Breast epithelium (tissue), 4 donors: ENCODE measurements around the gene SPRED1. TPM values are rescaled to one million over a fixed set of nuclear protein-coding genes. Genes with fewer than 3 reads are reported as not detected.

Source experiments
- DNase-seq, 2 donors: peaks; one replicate each; pipeline ENCODE4 v3.0.0-alpha.2; 2019; ENCODE audit warnings: low spot score in 2 of 2
- H3K27ac ChIP-seq, 2 donors: fragments of 200-600 bp; sonication (generic) in 1 of 2; one replicate each; pipeline ENCODE4 v1.5.1; 2016 to 2019; ENCODE audit warnings: mild to moderate bottlenecking in 1 of 2
- H3K27me3 ChIP-seq, 2 donors: fragments of 200-600 bp; sonication (generic) in 1 of 2; one replicate each; pipeline versions ENCODE4 v1.5.1 to v1.6.0; 2017 to 2019; ENCODE audit warnings: control low read depth in 1 of 2, mild to moderate bottlenecking in 1 of 2
- H3K36me3 ChIP-seq: fragments of 200-600 bp; one replicate; pipeline ENCODE4 v1.5.1; 2019
- H3K4me1 ChIP-seq, 2 donors: fragments of 200-600 bp; sonication (generic); one replicate each; pipeline ENCODE4 v1.5.1; 2016 to 2019; ENCODE audit warnings: control low read depth in 1 of 2
- H3K4me3 ChIP-seq, 3 donors: fragments of 200-600 bp; sonication (generic); 1 replicate in 2 of 3; 2 replicates in 1 of 3; pipeline ENCODE4 v1.5.1; 2016 to 2019; ENCODE audit warnings: mild to moderate bottlenecking in 3 of 3, moderate library complexity in 2 of 3
- H3K9me3 ChIP-seq, 2 donors: fragments of 200-600 bp; sonication (generic) in 1 of 2; one replicate each; pipeline ENCODE4 v1.5.1; 2016 to 2019; ENCODE audit warnings: control low read depth in 1 of 2
- POLR2A ChIP-seq: fragments of 450-650 bp; IDR thresholded peaks from one replicate; pipeline ENCODE4 v1.6.1; 2016; ENCODE audit warnings: antibody characterized with exemption, mild to moderate bottlenecking, moderate library complexity
- POLR2AphosphoS5 ChIP-seq, 3 donors: sonication (generic); formaldehyde crosslinking; IDR thresholded peaks; one replicate each; pipeline ENCODE4 v1.6.1; 2017; ENCODE audit warnings: antibody characterized with exemption in 3 of 3
- intact Hi-C: fragments of 100-400 bp; cut with DNase I; formaldehyde crosslinking; loops from one replicate; pipeline ENCODE4 v1.15.1; 2023; ENCODE audit warnings: low total_unique reads
- total RNA-seq, 3 donors: library from RNA; depleted of rRNA; stranded (reverse); fragments of >200 nt; gene quantifications; one replicate each; pipeline ENCODE4 v1.1.0, GENCODE V29; 2016
- TF ChIP-seq, protein P1 (sequence below), 3 donors: fragments of 450-650 bp; IDR thresholded peaks; one replicate each; pipeline ENCODE4 v1.5.1; 2016 to 2017; ENCODE audit warnings: antibody characterized with exemption in 3 of 3, mild to moderate bottlenecking in 3 of 3, moderate library complexity in 3 of 3

Gene SPRED1
- total RNA-seq, 3 donors from 2014 or later = 18.4 to 28.1 (median 22.3) TPM

GRCh38 chr15:38225381-38225780, 27.3 kb upstream of the SPRED1 start:
- intact Hi-C loops = no loop called here
- no peak overlapping the region for H3K27ac ChIP-seq
- no peaks in the 10 kb centered on the region for H3K4me1 ChIP-seq
- no peaks in the 10 kb centered on the region for H3K36me3 ChIP-seq
- no peak overlapping the region for H3K4me3 ChIP-seq
- TF ChIP-seq POLR2A = no peak
- TF ChIP-seq, protein P1, sequence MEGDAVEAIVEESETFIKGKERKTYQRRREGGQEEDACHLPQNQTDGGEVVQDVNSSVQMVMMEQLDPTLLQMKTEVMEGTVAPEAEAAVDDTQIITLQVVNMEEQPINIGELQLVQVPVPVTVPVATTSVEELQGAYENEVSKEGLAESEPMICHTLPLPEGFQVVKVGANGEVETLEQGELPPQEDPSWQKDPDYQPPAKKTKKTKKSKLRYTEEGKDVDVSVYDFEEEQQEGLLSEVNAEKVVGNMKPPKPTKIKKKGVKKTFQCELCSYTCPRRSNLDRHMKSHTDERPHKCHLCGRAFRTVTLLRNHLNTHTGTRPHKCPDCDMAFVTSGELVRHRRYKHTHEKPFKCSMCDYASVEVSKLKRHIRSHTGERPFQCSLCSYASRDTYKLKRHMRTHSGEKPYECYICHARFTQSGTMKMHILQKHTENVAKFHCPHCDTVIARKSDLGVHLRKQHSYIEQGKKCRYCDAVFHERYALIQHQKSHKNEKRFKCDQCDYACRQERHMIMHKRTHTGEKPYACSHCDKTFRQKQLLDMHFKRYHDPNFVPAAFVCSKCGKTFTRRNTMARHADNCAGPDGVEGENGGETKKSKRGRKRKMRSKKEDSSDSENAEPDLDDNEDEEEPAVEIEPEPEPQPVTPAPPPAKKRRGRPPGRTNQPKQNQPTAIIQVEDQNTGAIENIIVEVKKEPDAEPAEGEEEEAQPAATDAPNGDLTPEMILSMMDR (IDR thresholded peaks at IDR 0.05) = no peak
- TF ChIP-seq POLR2AphosphoS5 (IDR thresholded peaks at IDR 0.05) = no peak
- DNase-seq = no peak
- H3K27me3 ChIP-seq = no peaks in the 10 kb centered on the region
- H3K9me3 ChIP-seq = no peaks in the 10 kb centered on the region

GRCh38 chr15:38226608-38227266, 25.9 kb upstream of the SPRED1 start:
- H3K27ac ChIP-seq = no peak overlapping the region
- intact Hi-C loops = no loop called here
- H3K27me3 ChIP-seq = no peaks in the 10 kb centered on the region
- H3K9me3 ChIP-seq = no peaks in the 10 kb centered on the region
- no peaks in the 10 kb centered on the region for H3K4me1 ChIP-seq
- TF ChIP-seq POLR2A = no peak
- TF ChIP-seq, protein P1 (IDR thresholded peaks at IDR 0.05) = no peak
- TF ChIP-seq POLR2AphosphoS5 (IDR thresholded peaks at IDR 0.05) = no peak
- no peaks in the 10 kb centered on the region for H3K36me3 ChIP-seq
- no peak for DNase-seq
- H3K4me3 ChIP-seq = no peak overlapping the region

GRCh38 chr15:38227941-38228340, 24.7 kb upstream of the SPRED1 start:
- TF ChIP-seq POLR2A (no peak), POLR2AphosphoS5 (IDR thresholded peaks at IDR 0.05) (no peak)
- TF ChIP-seq, protein P1 (IDR thresholded peaks at IDR 0.05) = no peak
- Histone ChIP-seq H3K9me3 (no peaks in the 10 kb centered on the region), H3K4me3 (no peak overlapping the region), H3K27ac (no peak overlapping the region), H3K4me1 (no peaks in the 10 kb centered on the region), H3K27me3 (no peaks in the 10 kb centered on the region), H3K36me3 (no peaks in the 10 kb centered on the region)
- intact Hi-C loops = no loop called here
- DNase-seq = no peak

- no peak for DNase-seq
- Histone ChIP-seq H3K36me3 (no peaks in the 10 kb centered on the region), H3K4me3 (no peak overlapping the region), H3K27me3 (no peaks in the 10 kb centered on the region), H3K9me3 (no peaks in the 10 kb centered on the region), H3K4me1 (no peaks in the 10 kb centered on the region), H3K27ac (no peak overlapping the region)
- intact Hi-C loops = no loop called here
- TF ChIP-seq POLR2A = no peak
- TF ChIP-seq, protein P1 (IDR thresholded peaks at IDR 0.05) = no peak
- no peak for TF ChIP-seq POLR2AphosphoS5 (IDR thresholded peaks at IDR 0.05)
These were observed 24.0 kb upstream of the SPRED1 start for GRCh38 chr15:38228618-38229017.

- Histone ChIP-seq H3K9me3 (no peaks in the 10 kb centered on the region), H3K36me3 (no peaks in the 10 kb centered on the region), H3K4me1 (no peaks in the 10 kb centered on the region), H3K27ac (no peak overlapping the region), H3K4me3 (no peak overlapping the region), H3K27me3 (no peaks in the 10 kb centered on the region)
- DNase-seq = no peak
- TF ChIP-seq, protein P1 (IDR thresholded peaks at IDR 0.05) = no peak
- TF ChIP-seq POLR2A (no peak), POLR2AphosphoS5 (IDR thresholded peaks at IDR 0.05) (no peak)
- intact Hi-C loops = no loop called here
These were observed 22.8 kb upstream of the SPRED1 start for GRCh38 chr15:38229705-38230310.
